HepG2 (cell line): Measurements from ENCODE around the gene TMEM273.

Experiments used
- DNMT1 ChIP-seq: sonication (generic); formaldehyde crosslinking; IDR thresholded peaks from 2 replicates; pipeline ENCODE4 v1.5.1; 2020; ENCODE audit warnings: mild to moderate bottlenecking, missing genetic modification reagents
- POLR2A ChIP-seq, 2 experiments: IDR thresholded peaks; 2 replicates each; pipeline ENCODE4 v1.6.1; 2011; ENCODE audit warnings: low read depth in 2 of 2, low read length in 2 of 2, mild to moderate bottlenecking in 1 of 2, moderate library complexity in 1 of 2; ENCODE audit not compliant: insufficient read depth in 1 of 2
- ZNF232 ChIP-seq: sonication (generic); formaldehyde crosslinking; IDR thresholded peaks from 2 replicates; pipeline ENCODE4 v1.4.0; 2020; ENCODE audit warnings: missing genetic modification reagents, borderline replicate concordance
- TF ChIP-seq, protein P1 (sequence below): sonication (generic); formaldehyde crosslinking; IDR thresholded peaks from 2 replicates; pipeline ENCODE4 v1.5.0; 2020; ENCODE audit warnings: mild to moderate bottlenecking, missing genetic modification reagents, moderate library complexity
- TF ChIP-seq, protein P2 (sequence below): sonication (generic); formaldehyde crosslinking; IDR thresholded peaks from 2 replicates; pipeline ENCODE4 v1.5.0; 2020; ENCODE audit warnings: missing genetic modification reagents, mild to moderate bottlenecking, borderline replicate concordance

DNA sequence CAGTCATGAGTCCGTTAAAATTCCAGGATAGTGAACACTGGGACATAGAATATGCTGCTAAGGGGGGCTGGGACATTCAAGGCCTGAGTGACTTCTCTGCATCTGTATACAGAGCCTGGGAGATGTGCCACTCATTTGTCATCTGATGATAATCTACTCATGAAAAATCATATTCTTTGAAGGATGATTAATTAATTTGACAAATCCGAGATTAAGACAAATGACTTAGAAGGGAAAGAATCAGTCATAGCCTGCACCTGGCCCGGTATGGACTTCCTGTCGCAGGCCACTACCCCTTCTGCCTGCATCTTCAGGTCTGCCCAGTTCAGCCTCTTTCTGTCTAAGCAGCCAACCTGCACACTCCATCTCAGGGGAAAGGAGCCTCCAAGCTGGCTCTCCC is 35.5 kb downstream of the TMEM273 start:
- TF ChIP-seq POLR2A (IDR thresholded peaks at IDR 0.05; ENCODE audit: insufficient read depth in 1 of 2, low read depth in 2 of 2, low read length in 2 of 2) (no peak), ZNF232 (CRISPR knock-in tag) (no peak), DNMT1 (no peak)
- TF ChIP-seq, protein P1, sequence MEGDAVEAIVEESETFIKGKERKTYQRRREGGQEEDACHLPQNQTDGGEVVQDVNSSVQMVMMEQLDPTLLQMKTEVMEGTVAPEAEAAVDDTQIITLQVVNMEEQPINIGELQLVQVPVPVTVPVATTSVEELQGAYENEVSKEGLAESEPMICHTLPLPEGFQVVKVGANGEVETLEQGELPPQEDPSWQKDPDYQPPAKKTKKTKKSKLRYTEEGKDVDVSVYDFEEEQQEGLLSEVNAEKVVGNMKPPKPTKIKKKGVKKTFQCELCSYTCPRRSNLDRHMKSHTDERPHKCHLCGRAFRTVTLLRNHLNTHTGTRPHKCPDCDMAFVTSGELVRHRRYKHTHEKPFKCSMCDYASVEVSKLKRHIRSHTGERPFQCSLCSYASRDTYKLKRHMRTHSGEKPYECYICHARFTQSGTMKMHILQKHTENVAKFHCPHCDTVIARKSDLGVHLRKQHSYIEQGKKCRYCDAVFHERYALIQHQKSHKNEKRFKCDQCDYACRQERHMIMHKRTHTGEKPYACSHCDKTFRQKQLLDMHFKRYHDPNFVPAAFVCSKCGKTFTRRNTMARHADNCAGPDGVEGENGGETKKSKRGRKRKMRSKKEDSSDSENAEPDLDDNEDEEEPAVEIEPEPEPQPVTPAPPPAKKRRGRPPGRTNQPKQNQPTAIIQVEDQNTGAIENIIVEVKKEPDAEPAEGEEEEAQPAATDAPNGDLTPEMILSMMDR, result no peak
- TF ChIP-seq, protein P2, sequence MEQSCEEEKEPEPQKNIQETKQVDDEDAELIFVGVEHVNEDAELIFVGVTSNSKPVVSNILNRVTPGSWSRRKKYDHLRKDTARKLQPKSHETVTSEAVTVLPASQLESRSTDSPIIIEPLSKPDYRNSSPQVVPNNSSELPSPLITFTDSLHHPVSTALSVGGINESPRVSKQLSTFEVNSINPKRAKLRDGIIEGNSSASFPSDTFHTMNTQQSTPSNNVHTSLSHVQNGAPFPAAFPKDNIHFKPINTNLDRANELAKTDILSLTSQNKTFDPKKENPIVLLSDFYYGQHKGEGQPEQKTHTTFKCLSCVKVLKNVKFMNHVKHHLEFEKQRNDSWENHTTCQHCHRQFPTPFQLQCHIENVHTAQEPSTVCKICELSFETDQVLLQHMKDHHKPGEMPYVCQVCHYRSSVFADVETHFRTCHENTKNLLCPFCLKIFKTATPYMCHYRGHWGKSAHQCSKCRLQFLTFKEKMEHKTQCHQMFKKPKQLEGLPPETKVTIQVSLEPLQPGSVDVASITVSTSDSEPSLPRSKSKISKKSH (CRISPR knock-in tag), result no peak
